Lower leg skin (tissue), 3 donors: ENCODE measurements around the gene PBX1.

ENCODE experiments used
- POLR2A ChIP-seq, 2 donors: fragments of 450-650 bp; IDR thresholded peaks; one replicate each; pipeline ENCODE4 v1.6.1; 2016 to 2017; ENCODE audit warnings: antibody characterized with exemption in 2 of 2, mild to moderate bottlenecking in 1 of 2, moderate library complexity in 1 of 2
- TF ChIP-seq, protein P1 (sequence below), 3 donors: fragments of 450-650 bp; IDR thresholded peaks; one replicate each; pipeline ENCODE4 v1.5.1; 2016; ENCODE audit warnings: antibody characterized with exemption in 3 of 3, mild to moderate bottlenecking in 3 of 3, moderate library complexity in 2 of 3

DNA sequence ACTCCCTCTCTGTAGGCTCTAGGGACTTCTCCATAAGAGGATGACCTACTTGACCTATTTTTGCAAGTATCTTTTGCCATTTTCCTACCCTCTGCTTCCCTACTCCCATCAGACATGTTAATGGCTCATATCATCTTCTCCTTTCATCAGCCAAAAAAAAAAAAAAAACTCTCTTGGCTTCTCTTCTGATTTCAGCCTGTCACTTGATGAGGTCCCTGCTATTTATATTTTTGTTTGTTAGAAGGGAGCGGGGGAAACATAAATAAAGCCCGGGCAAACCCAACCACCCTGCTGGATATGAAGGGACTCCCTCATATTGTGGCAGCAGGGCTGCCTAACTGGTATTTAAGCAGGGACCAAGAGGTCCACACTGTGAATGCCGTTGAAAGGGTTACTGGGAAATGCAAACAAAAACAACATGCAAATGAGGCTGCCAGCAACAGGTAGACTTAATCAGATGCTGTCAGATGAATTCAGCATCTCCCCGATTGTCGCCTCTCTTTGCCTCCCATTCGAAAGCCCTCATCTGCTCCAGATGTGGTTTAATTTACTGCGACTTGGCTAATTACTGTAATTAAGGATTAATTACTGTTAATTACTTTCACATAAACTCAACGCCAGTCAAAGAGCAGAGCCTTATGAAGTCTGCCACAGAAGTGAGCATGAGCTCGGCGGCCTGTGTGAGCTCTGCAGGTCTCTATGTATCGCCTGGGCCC, 172.3 kb downstream of the PBX1 start:
- TF ChIP-seq, protein P1, sequence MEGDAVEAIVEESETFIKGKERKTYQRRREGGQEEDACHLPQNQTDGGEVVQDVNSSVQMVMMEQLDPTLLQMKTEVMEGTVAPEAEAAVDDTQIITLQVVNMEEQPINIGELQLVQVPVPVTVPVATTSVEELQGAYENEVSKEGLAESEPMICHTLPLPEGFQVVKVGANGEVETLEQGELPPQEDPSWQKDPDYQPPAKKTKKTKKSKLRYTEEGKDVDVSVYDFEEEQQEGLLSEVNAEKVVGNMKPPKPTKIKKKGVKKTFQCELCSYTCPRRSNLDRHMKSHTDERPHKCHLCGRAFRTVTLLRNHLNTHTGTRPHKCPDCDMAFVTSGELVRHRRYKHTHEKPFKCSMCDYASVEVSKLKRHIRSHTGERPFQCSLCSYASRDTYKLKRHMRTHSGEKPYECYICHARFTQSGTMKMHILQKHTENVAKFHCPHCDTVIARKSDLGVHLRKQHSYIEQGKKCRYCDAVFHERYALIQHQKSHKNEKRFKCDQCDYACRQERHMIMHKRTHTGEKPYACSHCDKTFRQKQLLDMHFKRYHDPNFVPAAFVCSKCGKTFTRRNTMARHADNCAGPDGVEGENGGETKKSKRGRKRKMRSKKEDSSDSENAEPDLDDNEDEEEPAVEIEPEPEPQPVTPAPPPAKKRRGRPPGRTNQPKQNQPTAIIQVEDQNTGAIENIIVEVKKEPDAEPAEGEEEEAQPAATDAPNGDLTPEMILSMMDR (IDR thresholded peaks at IDR 0.05), result no peak
- no peak for TF ChIP-seq POLR2A (IDR thresholded peaks at IDR 0.05)
